ENCODE data around the gene MYBPC1.

DNA sequence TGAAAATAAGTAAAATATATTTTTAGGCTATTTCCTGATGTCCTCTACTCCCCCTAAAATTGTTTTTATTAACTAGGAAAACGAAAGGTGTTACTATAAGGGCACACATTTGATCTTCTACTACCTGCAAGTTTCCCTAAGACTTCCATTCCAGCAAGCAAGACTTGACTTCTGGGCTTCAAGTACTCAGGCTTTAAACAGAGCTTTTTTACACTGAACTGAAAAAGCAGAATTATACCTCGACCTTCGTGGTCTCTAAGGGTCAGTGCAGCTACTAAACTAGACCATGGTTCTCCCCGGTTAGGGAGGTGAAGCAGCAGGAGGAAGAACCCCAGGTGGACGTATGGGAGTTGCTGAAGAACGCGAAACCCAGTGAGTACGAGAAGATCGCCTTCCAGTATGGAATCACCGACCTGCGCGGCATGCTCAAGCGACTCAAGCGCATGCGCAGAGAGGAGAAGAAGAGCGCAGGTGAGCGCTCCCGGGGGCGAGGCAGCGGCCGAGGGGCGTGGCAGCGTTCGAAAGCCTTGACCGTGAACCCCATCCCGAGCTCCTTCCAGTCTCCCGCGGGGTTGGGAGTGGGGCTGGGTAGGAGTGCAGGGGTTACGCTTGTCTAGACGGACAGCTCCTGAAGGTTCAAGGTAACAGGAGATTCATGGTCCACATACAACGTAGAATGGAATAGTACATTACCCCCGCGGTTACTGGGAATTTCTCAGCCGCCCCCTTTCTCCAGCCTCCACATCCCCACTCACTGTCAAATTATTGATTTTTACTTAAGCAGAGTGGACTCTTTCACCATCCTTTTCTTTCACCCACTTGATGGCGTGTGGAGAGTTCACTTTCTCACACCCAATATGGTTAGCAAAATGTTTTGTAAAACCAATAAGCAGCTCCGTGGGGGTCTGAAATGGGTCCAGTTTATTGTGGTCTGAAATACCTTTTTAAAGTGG is 47.6 kb downstream of the MYBPC1 start:
- TF ChIP-seq, protein P1, sequence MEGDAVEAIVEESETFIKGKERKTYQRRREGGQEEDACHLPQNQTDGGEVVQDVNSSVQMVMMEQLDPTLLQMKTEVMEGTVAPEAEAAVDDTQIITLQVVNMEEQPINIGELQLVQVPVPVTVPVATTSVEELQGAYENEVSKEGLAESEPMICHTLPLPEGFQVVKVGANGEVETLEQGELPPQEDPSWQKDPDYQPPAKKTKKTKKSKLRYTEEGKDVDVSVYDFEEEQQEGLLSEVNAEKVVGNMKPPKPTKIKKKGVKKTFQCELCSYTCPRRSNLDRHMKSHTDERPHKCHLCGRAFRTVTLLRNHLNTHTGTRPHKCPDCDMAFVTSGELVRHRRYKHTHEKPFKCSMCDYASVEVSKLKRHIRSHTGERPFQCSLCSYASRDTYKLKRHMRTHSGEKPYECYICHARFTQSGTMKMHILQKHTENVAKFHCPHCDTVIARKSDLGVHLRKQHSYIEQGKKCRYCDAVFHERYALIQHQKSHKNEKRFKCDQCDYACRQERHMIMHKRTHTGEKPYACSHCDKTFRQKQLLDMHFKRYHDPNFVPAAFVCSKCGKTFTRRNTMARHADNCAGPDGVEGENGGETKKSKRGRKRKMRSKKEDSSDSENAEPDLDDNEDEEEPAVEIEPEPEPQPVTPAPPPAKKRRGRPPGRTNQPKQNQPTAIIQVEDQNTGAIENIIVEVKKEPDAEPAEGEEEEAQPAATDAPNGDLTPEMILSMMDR (conservative IDR thresholded peaks at IDR 0.05; ENCODE audit: low read depth, low read length): no peak
- no peak for TF ChIP-seq EZH2 (IDR thresholded peaks at IDR 0.05; ENCODE audit: borderline replicate concordance, low read depth, low read length, poor library complexity, severe bottlenecking)
